Neural progenitor cell (in vitro differentiated cells): ENCODE results near the gene SERGEF.

Experiments used
- EZH2 ChIP-seq: fragments of 200-600 bp; sonication (generic); IDR thresholded peaks from 2 replicates; pipeline ENCODE4 v1.6.1; 2017; ENCODE audit warnings: antibody characterized with exemption, mild to moderate bottlenecking, moderate library complexity
- TF ChIP-seq, protein P1 (sequence below): fragments of 200-600 bp; sonication (generic); IDR thresholded peaks from 2 replicates; pipeline ENCODE4 v1.5.1; 2017; ENCODE audit warnings: antibody characterized with exemption, mild to moderate bottlenecking

DNA sequence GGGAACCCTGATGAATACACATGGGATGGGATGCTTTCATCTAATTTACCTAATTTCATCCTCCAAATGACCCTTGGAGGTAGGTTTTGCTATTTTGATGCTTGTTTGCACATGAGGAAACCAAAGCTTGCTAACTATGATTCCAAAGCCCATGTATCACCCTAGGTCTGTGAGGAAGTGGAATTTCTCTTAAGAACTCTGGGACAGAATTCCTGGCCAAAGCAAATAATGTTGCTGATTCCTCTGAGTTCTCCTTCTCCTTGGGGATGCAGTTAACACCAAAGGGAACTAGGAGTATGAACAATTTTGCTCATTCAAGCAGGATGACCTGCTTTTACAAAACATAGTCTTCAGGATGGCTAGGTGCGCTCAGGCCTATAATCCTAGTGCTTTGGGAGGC lies 198.3 kb downstream of the SERGEF start:
- TF ChIP-seq, protein P1, sequence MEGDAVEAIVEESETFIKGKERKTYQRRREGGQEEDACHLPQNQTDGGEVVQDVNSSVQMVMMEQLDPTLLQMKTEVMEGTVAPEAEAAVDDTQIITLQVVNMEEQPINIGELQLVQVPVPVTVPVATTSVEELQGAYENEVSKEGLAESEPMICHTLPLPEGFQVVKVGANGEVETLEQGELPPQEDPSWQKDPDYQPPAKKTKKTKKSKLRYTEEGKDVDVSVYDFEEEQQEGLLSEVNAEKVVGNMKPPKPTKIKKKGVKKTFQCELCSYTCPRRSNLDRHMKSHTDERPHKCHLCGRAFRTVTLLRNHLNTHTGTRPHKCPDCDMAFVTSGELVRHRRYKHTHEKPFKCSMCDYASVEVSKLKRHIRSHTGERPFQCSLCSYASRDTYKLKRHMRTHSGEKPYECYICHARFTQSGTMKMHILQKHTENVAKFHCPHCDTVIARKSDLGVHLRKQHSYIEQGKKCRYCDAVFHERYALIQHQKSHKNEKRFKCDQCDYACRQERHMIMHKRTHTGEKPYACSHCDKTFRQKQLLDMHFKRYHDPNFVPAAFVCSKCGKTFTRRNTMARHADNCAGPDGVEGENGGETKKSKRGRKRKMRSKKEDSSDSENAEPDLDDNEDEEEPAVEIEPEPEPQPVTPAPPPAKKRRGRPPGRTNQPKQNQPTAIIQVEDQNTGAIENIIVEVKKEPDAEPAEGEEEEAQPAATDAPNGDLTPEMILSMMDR = no peak
- no peak for TF ChIP-seq EZH2
